GM18858 (cell line): ENCODE results near the gene DVL3.
"Not testable (repeated sequence)": the region's sequence is repeated elsewhere in the genome, so short reads cannot be mapped to it uniquely, and the experiment has no call there.

ENCODE experiments used
- ATAC-seq: cut with Tn5 transposase; IDR thresholded peaks from one replicate; pipeline ENCODE4 v1.9.1; 2021; ENCODE audit not compliant: unreplicated experiment

The DVL3 gene

GRCh38 chr3:184155644-184156521 is 706 bp downstream of the DVL3 start:
- peak; percentile 10 for ATAC-seq

GRCh38 chr3:184156522-184156955 is 1.4 kb downstream of the DVL3 start:
- ATAC-seq = no peak

GRCh38 chr3:184157206-184157605 is 2.0 kb downstream of the DVL3 start:
- ATAC-seq = no peak

GRCh38 chr3:184158404-184158803 is 3.2 kb downstream of the DVL3 start:
- ATAC-seq = no peak

- no peak for ATAC-seq
Measured at GRCh38 chr3:184160456-184160855, 5.3 kb downstream of the DVL3 start.

GRCh38 chr3:184162571-184163070 is 7.4 kb downstream of the DVL3 start:
- not testable (repeated sequence) for ATAC-seq

- ATAC-seq = no peak
Measured at GRCh38 chr3:184164648-184165330, 9.6 kb downstream of the DVL3 start.

- ATAC-seq = no peak
Measured at GRCh38 chr3:184165543-184165942, 10.4 kb downstream of the DVL3 start.

GRCh38 chr3:184166671-184167070 is 11.5 kb downstream of the DVL3 start:
- no peak for ATAC-seq

- ATAC-seq = no peak
Measured at GRCh38 chr3:184167786-184168185, 12.6 kb downstream of the DVL3 start.

- ATAC-seq = no peak
Measured at GRCh38 chr3:184168363-184169120, 13.4 kb downstream of the DVL3 start.

- no peak for ATAC-seq
Measured at GRCh38 chr3:184169896-184170875, 15.0 kb downstream of the DVL3 start.

- ATAC-seq = no peak
Measured at GRCh38 chr3:184171562-184171961, 16.4 kb downstream of the DVL3 start.

- no peak for ATAC-seq
Measured at GRCh38 chr3:184172681-184173373, 17.6 kb downstream of the DVL3 start.

GRCh38 chr3:184173374-184173722 is 18.2 kb downstream of the DVL3 start:
- ATAC-seq = no peak

- ATAC-seq = peak; percentile 0
Measured at GRCh38 chr3:184174284-184174645, 19.1 kb downstream of the DVL3 start.

GRCh38 chr3:184174646-184175492 is 19.7 kb downstream of the DVL3 start, which contains the start of gene AP2M1:
TSS of gene AP2M1 (plus strand) at chr3:184174855. CDS start at chr3:184176994, 2,139 bp downstream.
- peak; percentile 91 for ATAC-seq

GRCh38 chr3:184175506-184175905 is 20.3 kb downstream of the DVL3 start:
- no peak for ATAC-seq

- no peak for ATAC-seq
Measured at GRCh38 chr3:184175981-184176376, 20.8 kb downstream of the DVL3 start.
